ENCODE data around the gene RHOH.

RHOH gene

DNA sequence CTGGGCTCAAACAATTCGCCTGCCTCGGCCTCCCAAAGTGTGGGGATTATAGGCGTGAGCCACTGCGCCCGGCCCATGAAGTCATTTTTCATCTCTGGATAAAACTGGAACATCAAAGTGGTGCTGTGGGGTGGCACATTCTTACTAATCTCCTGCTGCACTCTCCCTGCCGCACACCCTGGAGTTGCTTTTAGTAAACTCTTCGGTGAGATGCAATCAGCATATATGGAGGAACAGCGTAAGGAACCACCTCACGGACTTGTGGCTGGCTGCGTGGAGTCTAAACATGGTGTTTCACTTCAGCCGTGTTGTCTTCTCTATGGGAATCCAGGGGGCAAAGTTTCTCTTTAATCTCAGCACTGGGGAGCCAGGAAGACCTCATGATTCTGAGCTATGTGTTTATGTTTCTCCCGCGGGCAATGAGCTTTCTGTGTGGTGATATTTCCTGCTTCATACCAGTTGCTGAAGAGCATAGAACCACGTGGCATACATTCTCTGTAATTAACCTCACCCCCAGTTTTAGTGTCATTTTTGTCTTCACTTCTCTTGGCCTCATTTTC lies 2.1 kb upstream of the RHOH start:
- Histone ChIP-seq H3K36me3 (ENCODE audit: control insufficient read depth in 5 of 5, insufficient read depth in 5 of 5, low read length in 5 of 5) (no peaks in the 10 kb centered on the region), H3K4me1 (ENCODE audit: control insufficient read depth in 5 of 5, insufficient read depth in 5 of 5, low read length in 5 of 5) (peaks cover 0 to 6% (median 0%) of the 10 kb centered on the region in 5 donors), H3K9me3 (ENCODE audit: control insufficient read depth in 5 of 5, low read length in 5 of 5) (no peaks in the 10 kb centered on the region), H3K4me3 (ENCODE audit: low read depth in 1 of 5, low read length in 5 of 5) (no peak overlapping the region), H3K9ac (ENCODE audit: low read length in 5 of 5) (no peak overlapping the region), H3K27me3 (ENCODE audit: control insufficient read depth in 5 of 5, insufficient read depth in 4 of 5, low read length in 5 of 5) (peaks cover 0 to 5% (median 0%) of the 10 kb centered on the region in 5 donors), H3K27ac (ENCODE audit: low read depth, low read length) (no peak overlapping the region)

DNA sequence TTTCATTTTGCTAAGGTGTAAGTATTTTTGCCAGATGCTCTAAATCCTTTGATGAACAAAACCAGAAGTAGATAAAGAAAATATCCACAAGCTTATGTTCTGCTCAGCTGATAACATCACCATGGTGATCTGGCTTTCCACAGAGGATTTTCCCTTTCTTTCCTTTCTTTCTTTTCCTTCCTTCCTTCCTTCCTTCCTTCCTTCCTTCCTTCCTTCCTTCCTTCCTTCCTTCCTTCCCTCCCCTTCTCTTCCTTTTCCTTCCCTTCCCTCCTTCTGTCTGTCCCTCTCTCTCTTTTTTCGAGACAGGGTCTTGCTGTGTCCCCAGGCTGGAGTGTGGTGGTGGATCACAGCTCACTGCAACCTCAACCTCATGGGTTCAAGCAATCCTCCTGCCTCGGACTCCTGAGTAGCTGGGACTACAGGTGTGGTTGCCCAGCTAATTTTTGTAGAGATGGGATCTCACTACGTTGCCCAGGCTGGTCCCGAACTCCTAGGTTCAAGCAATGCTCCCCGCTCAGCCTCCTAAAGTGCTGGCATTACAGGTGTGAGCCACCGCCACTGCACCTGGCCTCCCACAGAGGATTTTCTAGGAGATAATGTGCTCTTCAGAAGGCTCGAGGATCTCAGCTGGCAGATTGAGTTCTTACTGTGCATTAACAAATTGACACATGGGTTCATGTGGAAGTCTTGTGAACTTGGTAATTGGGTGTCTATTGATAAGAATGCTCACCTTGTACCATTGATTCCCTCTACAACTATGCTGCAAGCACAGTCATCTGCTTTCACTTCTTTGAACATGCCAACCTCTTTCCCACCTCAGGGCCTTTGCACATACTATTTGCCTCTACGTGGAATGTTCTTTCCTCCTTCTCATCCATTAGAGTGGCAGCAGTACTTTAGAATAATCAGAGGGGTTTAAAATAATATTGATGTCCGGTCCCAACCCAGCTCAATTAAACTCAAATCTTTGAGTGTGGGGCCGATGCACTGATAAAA lies 1.4 kb upstream of the RHOH start:
- Histone ChIP-seq H3K9ac (ENCODE audit: low read length in 5 of 5) (no peak overlapping the region), H3K27me3 (ENCODE audit: control insufficient read depth in 5 of 5, insufficient read depth in 4 of 5, low read length in 5 of 5) (peaks cover 0 to 10% (median 0%) of the 10 kb centered on the region in 5 donors), H3K4me3 (ENCODE audit: low read depth in 1 of 5, low read length in 5 of 5) (no peak overlapping the region), H3K4me1 (ENCODE audit: control insufficient read depth in 5 of 5, insufficient read depth in 5 of 5, low read length in 5 of 5) (peaks cover 0 to 6% (median 0%) of the 10 kb centered on the region in 5 donors), H3K27ac (ENCODE audit: low read depth, low read length) (no peak overlapping the region), H3K36me3 (ENCODE audit: control insufficient read depth in 5 of 5, insufficient read depth in 5 of 5, low read length in 5 of 5) (no peaks in the 10 kb centered on the region), H3K9me3 (ENCODE audit: control insufficient read depth in 5 of 5, low read length in 5 of 5) (no peaks in the 10 kb centered on the region)

GRCh38 chr4:40196272-40196671 lies 559 bp upstream of the RHOH start:
- no peaks in the 10 kb centered on the region for H3K36me3 ChIP-seq (ENCODE audit: control insufficient read depth in 5 of 5, insufficient read depth in 5 of 5, low read length in 5 of 5)
- H3K9ac ChIP-seq (ENCODE audit: low read length in 5 of 5) = no peak overlapping the region
- H3K27me3 ChIP-seq (ENCODE audit: control insufficient read depth in 5 of 5, insufficient read depth in 4 of 5, low read length in 5 of 5) = peaks cover 0 to 10% (median under 1%) of the 10 kb centered on the region in 5 donors
- H3K4me3 ChIP-seq (ENCODE audit: low read depth in 1 of 5, low read length in 5 of 5) = no peak overlapping the region
- no peak overlapping the region for H3K27ac ChIP-seq (ENCODE audit: low read depth, low read length)
- H3K4me1 ChIP-seq (ENCODE audit: control insufficient read depth in 5 of 5, insufficient read depth in 5 of 5, low read length in 5 of 5) = peaks cover 0 to 3% (median 0%) of the 10 kb centered on the region in 5 donors
- H3K9me3 ChIP-seq (ENCODE audit: control insufficient read depth in 5 of 5, low read length in 5 of 5) = no peaks in the 10 kb centered on the region

DNA sequence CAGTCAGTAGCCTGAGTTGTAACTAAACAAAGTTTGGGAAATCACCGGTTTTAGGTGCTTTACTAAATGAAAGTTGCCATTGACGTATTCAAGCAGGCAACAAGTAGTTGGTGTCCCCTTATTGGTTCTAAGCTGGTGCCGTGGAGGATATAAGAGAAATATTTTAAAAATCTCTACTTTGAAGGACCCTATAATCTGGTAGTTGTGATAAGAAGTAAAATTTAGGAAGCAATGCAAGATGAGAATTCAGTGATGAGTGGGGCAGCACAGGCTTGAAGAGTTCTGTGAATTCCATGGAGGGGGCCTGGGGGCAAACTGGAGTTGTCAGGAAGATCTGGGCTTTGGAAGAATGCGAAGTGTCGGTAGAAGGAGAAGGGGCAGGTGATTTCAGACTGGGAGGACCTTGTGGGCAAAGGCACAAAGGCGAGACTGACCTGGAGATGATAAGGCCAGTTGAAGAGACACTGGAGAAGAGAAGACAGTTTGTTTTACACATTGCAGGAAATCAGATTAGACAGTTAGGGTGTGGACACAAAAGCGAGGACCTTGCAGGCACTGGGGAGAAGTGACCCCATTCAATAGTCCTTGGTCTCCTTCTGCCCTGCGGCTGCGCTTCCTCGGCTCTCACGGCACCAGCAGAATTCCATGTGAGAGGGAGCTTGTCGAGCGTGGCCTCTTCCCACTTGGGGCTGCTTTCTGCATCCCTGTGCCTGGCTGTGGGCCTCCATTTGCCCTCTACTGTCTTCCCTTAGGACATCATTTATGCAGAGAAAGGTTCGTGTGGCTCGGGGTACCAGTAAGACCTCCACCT lies 1.3 kb downstream of the RHOH start:
- Histone ChIP-seq H3K9me3 (ENCODE audit: control insufficient read depth in 5 of 5, low read length in 5 of 5) (no peaks in the 10 kb centered on the region), H3K9ac (ENCODE audit: low read length in 5 of 5) (no peak overlapping the region), H3K4me1 (ENCODE audit: control insufficient read depth in 5 of 5, insufficient read depth in 5 of 5, low read length in 5 of 5) (no peaks in the 10 kb centered on the region), H3K4me3 (ENCODE audit: low read depth in 1 of 5, low read length in 5 of 5) (peak overlapping the region in 3 of 5 donors; percentile 27 to 51 (median 32)), H3K27ac (ENCODE audit: low read depth, low read length) (peak overlapping the region; percentile 2), H3K27me3 (ENCODE audit: control insufficient read depth in 5 of 5, insufficient read depth in 4 of 5, low read length in 5 of 5) (peaks cover 0 to 10% (median 3%) of the 10 kb centered on the region in 5 donors), H3K36me3 (ENCODE audit: control insufficient read depth in 5 of 5, insufficient read depth in 5 of 5, low read length in 5 of 5) (no peaks in the 10 kb centered on the region)

- no peaks in the 10 kb centered on the region for H3K36me3 ChIP-seq (ENCODE audit: control insufficient read depth in 5 of 5, insufficient read depth in 5 of 5, low read length in 5 of 5)
- no peak overlapping the region for H3K4me3 ChIP-seq (ENCODE audit: low read depth in 1 of 5, low read length in 5 of 5)
- H3K27me3 ChIP-seq (ENCODE audit: control insufficient read depth in 5 of 5, insufficient read depth in 4 of 5, low read length in 5 of 5) = peaks cover 0 to 10% (median 3%) of the 10 kb centered on the region in 5 donors
- no peak overlapping the region for H3K27ac ChIP-seq (ENCODE audit: low read depth, low read length)
- no peaks in the 10 kb centered on the region for H3K4me1 ChIP-seq (ENCODE audit: control insufficient read depth in 5 of 5, insufficient read depth in 5 of 5, low read length in 5 of 5)
- no peaks in the 10 kb centered on the region for H3K9me3 ChIP-seq (ENCODE audit: control insufficient read depth in 5 of 5, low read length in 5 of 5)
- no peak overlapping the region for H3K9ac ChIP-seq (ENCODE audit: low read length in 5 of 5)
These were observed 2.4 kb downstream of the RHOH start for GRCh38 chr4:40199179-40199670.

DNA sequence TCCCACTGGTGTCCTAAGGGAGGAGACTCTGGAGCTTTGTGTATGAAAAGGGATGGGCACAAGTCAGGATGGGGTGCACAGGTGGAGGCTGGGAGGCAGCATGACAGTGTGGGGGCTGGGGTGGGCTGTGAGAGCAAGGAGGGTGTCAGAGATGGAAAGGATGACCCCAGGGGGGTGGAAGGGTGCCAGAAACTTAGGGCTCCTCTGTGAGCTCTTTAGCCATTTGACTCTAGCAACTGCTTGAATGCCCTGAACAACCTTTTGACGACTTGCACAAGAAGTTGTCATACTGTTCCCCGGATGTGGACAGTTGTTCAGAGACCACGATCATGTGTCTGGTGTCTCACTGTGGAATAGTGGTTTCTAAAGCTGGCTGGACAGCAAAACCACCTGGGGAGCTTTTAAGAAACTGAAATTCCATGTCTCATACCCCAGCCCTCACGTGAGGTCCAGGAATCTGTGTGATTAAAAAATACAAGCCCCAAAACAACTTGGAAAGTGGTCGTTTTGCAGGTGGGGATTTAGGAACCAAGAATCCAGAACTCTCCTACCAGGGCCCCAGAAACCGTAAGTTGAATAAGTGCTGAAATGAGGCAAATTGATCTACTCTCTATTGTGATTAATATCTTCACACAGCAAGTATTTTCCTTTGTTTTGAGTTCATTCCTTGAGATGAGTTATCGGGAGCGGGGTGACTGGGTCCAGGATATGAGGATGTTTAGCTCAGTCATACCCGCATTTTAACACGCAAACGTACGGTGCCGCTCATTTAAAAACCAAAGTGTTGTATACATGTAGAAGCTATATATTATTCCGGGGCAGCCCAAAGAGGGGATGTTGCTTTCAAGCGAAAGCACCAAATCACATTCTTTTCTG lies 3.4 kb downstream of the RHOH start:
- H3K27me3 ChIP-seq (ENCODE audit: control insufficient read depth in 5 of 5, insufficient read depth in 4 of 5, low read length in 5 of 5) = peaks cover 0 to 10% (median 3%) of the 10 kb centered on the region in 5 donors
- peaks cover 0 to 2% (median 0%) of the 10 kb centered on the region in 5 donors for H3K4me1 ChIP-seq (ENCODE audit: control insufficient read depth in 5 of 5, insufficient read depth in 5 of 5, low read length in 5 of 5)
- H3K9ac ChIP-seq (ENCODE audit: low read length in 5 of 5) = no peak overlapping the region
- no peaks in the 10 kb centered on the region for H3K36me3 ChIP-seq (ENCODE audit: control insufficient read depth in 5 of 5, insufficient read depth in 5 of 5, low read length in 5 of 5)
- no peak overlapping the region for H3K27ac ChIP-seq (ENCODE audit: low read depth, low read length)
- no peaks in the 10 kb centered on the region for H3K9me3 ChIP-seq (ENCODE audit: control insufficient read depth in 5 of 5, low read length in 5 of 5)
- H3K4me3 ChIP-seq (ENCODE audit: low read depth in 1 of 5, low read length in 5 of 5) = peak overlapping the region in 1 of 5 donors; percentile 10

- peak overlapping the region in 1 of 5 donors; percentile 10 for H3K4me3 ChIP-seq (ENCODE audit: low read depth in 1 of 5, low read length in 5 of 5)
- no peaks in the 10 kb centered on the region for H3K9me3 ChIP-seq (ENCODE audit: control insufficient read depth in 5 of 5, low read length in 5 of 5)
- no peak overlapping the region for H3K9ac ChIP-seq (ENCODE audit: low read length in 5 of 5)
- H3K4me1 ChIP-seq (ENCODE audit: control insufficient read depth in 5 of 5, insufficient read depth in 5 of 5, low read length in 5 of 5) = peaks cover 0 to 3% (median 0%) of the 10 kb centered on the region in 5 donors
- H3K27me3 ChIP-seq (ENCODE audit: control insufficient read depth in 5 of 5, insufficient read depth in 4 of 5, low read length in 5 of 5) = peaks cover 0 to 10% (median 4%) of the 10 kb centered on the region in 5 donors
- no peak overlapping the region for H3K27ac ChIP-seq (ENCODE audit: low read depth, low read length)
- no peaks in the 10 kb centered on the region for H3K36me3 ChIP-seq (ENCODE audit: control insufficient read depth in 5 of 5, insufficient read depth in 5 of 5, low read length in 5 of 5)
These were observed 4.3 kb downstream of the RHOH start for GRCh38 chr4:40200875-40201801.

DNA sequence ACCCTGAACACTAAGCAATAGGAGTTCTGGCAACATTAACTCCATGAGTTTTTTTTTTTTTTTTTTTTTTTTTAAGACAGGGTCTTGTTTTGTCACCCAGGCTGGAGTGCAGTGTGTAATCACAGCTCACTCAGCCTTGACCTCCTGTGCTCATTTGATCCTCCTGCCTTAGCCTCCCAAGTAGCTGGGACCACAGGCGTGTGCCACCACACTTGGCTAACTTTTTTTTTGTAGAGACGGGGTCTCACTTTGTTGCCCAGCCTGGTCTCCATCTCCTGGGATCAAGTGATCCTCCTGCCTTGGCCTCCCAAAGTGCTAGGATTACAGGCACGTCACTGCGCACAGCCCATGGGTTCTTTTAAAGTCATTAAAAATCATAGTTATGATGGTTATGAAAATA lies 5.1 kb downstream of the RHOH start:
- Histone ChIP-seq H3K27ac (ENCODE audit: low read depth, low read length) (no peak overlapping the region), H3K9ac (ENCODE audit: low read length in 5 of 5) (no peak overlapping the region), H3K4me1 (ENCODE audit: control insufficient read depth in 5 of 5, insufficient read depth in 5 of 5, low read length in 5 of 5) (peaks cover 0 to 3% (median 0%) of the 10 kb centered on the region in 5 donors), H3K9me3 (ENCODE audit: control insufficient read depth in 5 of 5, low read length in 5 of 5) (no peaks in the 10 kb centered on the region), H3K36me3 (ENCODE audit: control insufficient read depth in 5 of 5, insufficient read depth in 5 of 5, low read length in 5 of 5) (no peaks in the 10 kb centered on the region), H3K4me3 (ENCODE audit: low read depth in 1 of 5, low read length in 5 of 5) (no peak overlapping the region), H3K27me3 (ENCODE audit: control insufficient read depth in 5 of 5, insufficient read depth in 4 of 5, low read length in 5 of 5) (peaks cover 0 to 10% (median 4%) of the 10 kb centered on the region in 5 donors)
